Fibroblast of lung (primary cell): ENCODE measurements around the gene SART3. TPM values are rescaled to one million over a fixed set of nuclear protein-coding genes. Genes with fewer than 3 reads are reported as not detected.
A peak's percentile ranks its signal among the peaks of the same experiment; 100 is the strongest.

Experiments used
- DNase-seq, 2 donors: peaks; one replicate each; pipeline versions ENCODE4 v3.0.0 to v3.0.0-alpha.2; 2010; ENCODE audit warnings: low read depth in 2 of 2
- H2AFZ ChIP-seq: 2 replicates; pipeline ENCODE4 v1.5.1; 2012; ENCODE audit warnings: low read length, control low read depth, inconsistent platforms
- H3K27ac ChIP-seq: 2 replicates; pipeline ENCODE4 v1.5.1; 2011; ENCODE audit warnings: low read length, control low read depth; ENCODE audit not compliant: insufficient read depth
- H3K27me3 ChIP-seq: 2 replicates; pipeline ENCODE4 v1.5.1; 2011; ENCODE audit warnings: mild to moderate bottlenecking, low read length; ENCODE audit not compliant: control insufficient read depth, insufficient read depth
- H3K36me3 ChIP-seq: 2 replicates; pipeline ENCODE4 v1.5.1; 2011; ENCODE audit warnings: low read length; ENCODE audit not compliant: control insufficient read depth, insufficient read depth
- H3K4me1 ChIP-seq: 2 replicates; pipeline ENCODE4 v1.5.1; 2011; ENCODE audit warnings: low read length; ENCODE audit not compliant: control insufficient read depth, insufficient read depth; ENCODE audit errors: extremely low read depth
- H3K4me2 ChIP-seq: 2 replicates; pipeline ENCODE4 v1.5.1; 2011; ENCODE audit warnings: low read length, control low read depth; ENCODE audit not compliant: insufficient read depth; ENCODE audit errors: extremely low read depth
- H3K4me3 ChIP-seq, 4 experiments: fragments of 200-600 bp in 1 of 4; sonication (generic) in 1 of 4; replicated peaks in 1 of 4; 2 replicates each; pipeline ENCODE4 v1.5.1; 2011 to 2016; ENCODE audit warnings: low read length in 4 of 4, low read depth in 3 of 4, mild to moderate bottlenecking in 3 of 4, control low read depth in 2 of 4, inconsistent platforms in 1 of 4, mixed read lengths in 1 of 4; ENCODE audit not compliant: insufficient read depth in 1 of 4; ENCODE audit errors: control extremely low read depth in 1 of 4
- H3K79me2 ChIP-seq: 2 replicates; pipeline ENCODE4 v1.5.1; 2012; ENCODE audit warnings: mild to moderate bottlenecking, low read length, inconsistent platforms; ENCODE audit not compliant: control insufficient read depth, insufficient read depth
- H3K9ac ChIP-seq: 2 replicates; pipeline ENCODE4 v1.5.1; 2011; ENCODE audit warnings: mild to moderate bottlenecking, low read length, control low read depth; ENCODE audit not compliant: insufficient read depth
- H3K9me3 ChIP-seq: 2 replicates; pipeline ENCODE4 v1.5.1; 2012; ENCODE audit warnings: low read depth, low read length; ENCODE audit not compliant: control insufficient read depth, insufficient read depth
- H4K20me1 ChIP-seq: 2 replicates; pipeline ENCODE4 v1.5.1; 2011; ENCODE audit warnings: low read length; ENCODE audit not compliant: control insufficient read depth, insufficient read depth; ENCODE audit errors: extremely low read depth
- CTCF ChIP-seq, 2 donors: IDR thresholded peaks in 1 of 2; conservative IDR thresholded peaks in 1 of 2; 1 replicate in 1 of 2; 2 replicates in 1 of 2; pipeline ENCODE4 v1.5.1; 2011 to 2012; ENCODE audit warnings: low read length in 2 of 2, control low read depth in 1 of 2, inconsistent platforms in 1 of 2, low read depth in 1 of 2, mild to moderate bottlenecking in 1 of 2
- EZH2 ChIP-seq: IDR thresholded peaks from 2 replicates; pipeline ENCODE4 v1.5.1; 2012; ENCODE audit warnings: low read length, control low read depth, mild to moderate bottlenecking; ENCODE audit errors: missing control alignments
- polyA plus RNA-seq, 2 donors: library from polyadenylated mRNA; depleted of rRNA in 1 of 2; stranded (reverse) in 1 of 2; unstranded in 1 of 2; fragments of >200 nt; gene quantifications; 2 replicates each; pipeline ENCODE4 v1.2.1, GENCODE V29; 2011 to 2012; ENCODE audit warnings: missing spikeins in 1 of 2
- total RNA-seq: library from RNA; depleted of rRNA; stranded (reverse); fragments of >200 nt; gene quantifications from 2 replicates; pipeline ENCODE4 v1.2.1, GENCODE V29; 2014

SART3 gene
- total and polyA plus RNA-seq, 2 donors (not counting 1 experiment from before 2014, with no cell fraction given): 15.5 to 157 TPM

- H3K9me3 ChIP-seq: no peaks in the 10 kb centered on the region
- no peaks in the 10 kb centered on the region for H3K27me3 ChIP-seq
- no peak overlapping the region for H3K27ac ChIP-seq
- H2AFZ ChIP-seq: no peak overlapping the region
- no peak for DNase-seq
- no peak overlapping the region for H3K9ac ChIP-seq
- no peaks in the 10 kb centered on the region for H3K36me3 ChIP-seq
- TF ChIP-seq EZH2 (no peak), CTCF (conservative IDR thresholded peaks at IDR 0.05 in 1 of 2, IDR thresholded peaks at IDR 0.05 in 1 of 2; ENCODE audit: low read depth in 1 of 2, low read length in 2 of 2) (no peak)
- H3K4me2 ChIP-seq: no peak overlapping the region
- H3K4me3 ChIP-seq: no peak overlapping the region
- no peaks in the 10 kb centered on the region for H3K79me2 ChIP-seq
- H4K20me1 ChIP-seq: no peaks in the 10 kb centered on the region
- H3K4me1 ChIP-seq: no peaks in the 10 kb centered on the region
Measured at GRCh38 chr12:108509806-108510205, 51.2 kb downstream of the SART3 start.

GRCh38 chr12:108507971-108508642 is 52.9 kb downstream of the SART3 start:
- no peaks in the 10 kb centered on the region for H3K4me1 ChIP-seq
- no peaks in the 10 kb centered on the region for H3K9me3 ChIP-seq
- peak in 1 of 2 donors; percentile 12 for DNase-seq
- TF ChIP-seq CTCF (conservative IDR thresholded peaks at IDR 0.05 in 1 of 2, IDR thresholded peaks at IDR 0.05 in 1 of 2; ENCODE audit: low read depth in 1 of 2, low read length in 2 of 2): no peak
- no peak for TF ChIP-seq EZH2
- H3K79me2 ChIP-seq: no peaks in the 10 kb centered on the region
- H3K27ac ChIP-seq: no peak overlapping the region
- no peak overlapping the region for H3K9ac ChIP-seq
- no peak overlapping the region for H2AFZ ChIP-seq
- H3K4me3 ChIP-seq: no peak overlapping the region
- no peaks in the 10 kb centered on the region for H3K36me3 ChIP-seq
- no peaks in the 10 kb centered on the region for H3K27me3 ChIP-seq
- H3K4me2 ChIP-seq: no peak overlapping the region
- no peaks in the 10 kb centered on the region for H4K20me1 ChIP-seq

- H3K27ac ChIP-seq: no peak overlapping the region
- TF ChIP-seq EZH2: no peak
- TF ChIP-seq CTCF (conservative IDR thresholded peaks at IDR 0.05 in 1 of 2, IDR thresholded peaks at IDR 0.05 in 1 of 2; ENCODE audit: low read depth in 1 of 2, low read length in 2 of 2): no peak
- no peaks in the 10 kb centered on the region for H3K27me3 ChIP-seq
- no peaks in the 10 kb centered on the region for H3K9me3 ChIP-seq
- H3K9ac ChIP-seq: no peak overlapping the region
- H3K36me3 ChIP-seq: no peaks in the 10 kb centered on the region
- no peaks in the 10 kb centered on the region for H3K79me2 ChIP-seq
- H3K4me1 ChIP-seq: no peaks in the 10 kb centered on the region
- no peak for DNase-seq
- no peaks in the 10 kb centered on the region for H4K20me1 ChIP-seq
- H3K4me2 ChIP-seq: no peak overlapping the region
- H3K4me3 ChIP-seq: no peak overlapping the region
- no peak overlapping the region for H2AFZ ChIP-seq
Measured at GRCh38 chr12:108505129-108505528, 55.8 kb downstream of the SART3 start.
